GM23338 (cell line): ENCODE measurements around the gene TRPV5. TPM values are rescaled to one million over a fixed set of nuclear protein-coding genes. Genes with fewer than 3 reads are reported as not detected.

Source experiments
- ATAC-seq: fragments of 200-7000 bp; cut with Tn5 transposase; 3 replicates; pipeline ENCODE4 v1.9.1; 2020
- DNase-seq: peaks from one replicate; pipeline ENCODE4 v3.0.0-alpha.2; 2015; ENCODE audit warnings: low spot score
- H2AFZ ChIP-seq: fragments of 200-600 bp; sonication (generic); 2 replicates; pipeline ENCODE4 v1.8.0; 2016; ENCODE audit warnings: antibody characterized with exemption, mild to moderate bottlenecking, moderate library complexity
- H3F3A ChIP-seq: fragments of 200-600 bp; sonication (generic); replicated peaks from 2 replicates; pipeline ENCODE4 v1.8.0; 2017; ENCODE audit warnings: antibody characterized with exemption, mixed run types, low read depth
- H3K27ac ChIP-seq: fragments of 200-600 bp; sonication (generic); 2 replicates; pipeline ENCODE4 v1.6.1; 2016; ENCODE audit warnings: low read depth
- H3K27me3 ChIP-seq: fragments of 200-600 bp; sonication (generic); 2 replicates; pipeline ENCODE4 v1.8.0; 2016; ENCODE audit warnings: mild to moderate bottlenecking, mixed run types, moderate library complexity; ENCODE audit not compliant: insufficient read depth
- H3K36me3 ChIP-seq: fragments of 200-600 bp; sonication (generic); 2 replicates; pipeline ENCODE4 v1.8.0; 2016; ENCODE audit warnings: mild to moderate bottlenecking; ENCODE audit not compliant: insufficient read depth
- H3K4me1 ChIP-seq: fragments of 200-600 bp; sonication (generic); 2 replicates; pipeline ENCODE4 v1.8.0; 2016; ENCODE audit warnings: mild to moderate bottlenecking, moderate library complexity; ENCODE audit not compliant: insufficient read depth
- H3K4me2 ChIP-seq: fragments of 200-600 bp; sonication (generic); 2 replicates; pipeline ENCODE4 v1.7.1; 2017; ENCODE audit warnings: mixed run types
- H3K4me3 ChIP-seq: fragments of 200-600 bp; sonication (generic); 2 replicates; pipeline ENCODE4 v1.6.1; 2016; ENCODE audit warnings: mixed run types
- H3K79me2 ChIP-seq: fragments of 200-600 bp; sonication (generic); replicated peaks from 2 replicates; pipeline ENCODE4 v1.8.0; 2017; ENCODE audit warnings: mild to moderate bottlenecking; ENCODE audit not compliant: insufficient read depth
- H3K9me2 ChIP-seq: fragments of 200-600 bp; sonication (generic); 2 replicates; pipeline ENCODE4 v1.8.0; 2017; ENCODE audit not compliant: insufficient read depth
- H4K20me1 ChIP-seq: fragments of 200-600 bp; sonication (generic); replicated peaks from 2 replicates; pipeline ENCODE4 v1.8.0; 2017; ENCODE audit warnings: mild to moderate bottlenecking; ENCODE audit not compliant: insufficient read depth
- H3K27ac Mint-ChIP-seq: 2 replicates; pipeline ENCODE4 v1.8.0; 2020; ENCODE audit warnings: inconsistent platforms, mild to moderate bottlenecking, moderate library complexity, mixed read lengths
- H3K27me3 Mint-ChIP-seq: 3 replicates; pipeline ENCODE4 v1.8.0; 2022; ENCODE audit warnings: low read depth, mild to moderate bottlenecking, moderate library complexity, mixed read lengths, inconsistent platforms; ENCODE audit not compliant: insufficient read depth, poor library complexity
- H3K36me3 Mint-ChIP-seq: 3 replicates; pipeline ENCODE4 v1.8.0; 2021; ENCODE audit warnings: low read depth, mild to moderate bottlenecking, inconsistent platforms, moderate library complexity, mixed read lengths
- H3K4me1 Mint-ChIP-seq: 3 replicates; pipeline ENCODE4 v1.8.0; 2020; ENCODE audit warnings: mild to moderate bottlenecking, inconsistent platforms, mixed read lengths
- H3K4me3 Mint-ChIP-seq: 3 replicates; pipeline ENCODE4 v1.8.0; 2021; ENCODE audit warnings: moderate library complexity, mild to moderate bottlenecking, inconsistent platforms, mixed read lengths
- H3K9me3 Mint-ChIP-seq: 3 replicates; pipeline ENCODE4 v1.8.0; 2020; ENCODE audit warnings: moderate library complexity, mild to moderate bottlenecking, inconsistent platforms, mixed read lengths
- CREB1 ChIP-seq: fragments of 250-450 bp; sonication (Bioruptor Pico); IDR thresholded peaks from 2 replicates; pipeline ENCODE4 v1.5.0; 2020; ENCODE audit warnings: low read depth, mild to moderate bottlenecking, moderate library complexity
- CTCF ChIP-seq, 2 experiments: fragments of 200-600 bp in 1 of 2; sonication (generic) in 1 of 2; conservative IDR thresholded peaks; 2 replicates each; pipeline versions ENCODE4 v1.5.1 to v1.6.1; 2016 to 2017; ENCODE audit warnings: antibody characterized with exemption in 2 of 2, low read depth in 2 of 2, mild to moderate bottlenecking in 2 of 2, moderate library complexity in 1 of 2
- ETS1 ChIP-seq: IDR thresholded peaks from 2 replicates; pipeline ENCODE4 v1.6.1; 2016; ENCODE audit warnings: antibody characterized with exemption
- EZH2 ChIP-seq: fragments of 200-600 bp; sonication (generic); IDR thresholded peaks from one replicate; pipeline ENCODE4 v1.8.0; 2017; ENCODE audit warnings: antibody characterized with exemption, mild to moderate bottlenecking, low read depth; ENCODE audit not compliant: unreplicated experiment
- EZH2phosphoT487 ChIP-seq: fragments of 200-600 bp; sonication (generic); IDR thresholded peaks from one replicate; pipeline ENCODE4 v1.8.1; 2018; ENCODE audit warnings: antibody characterized with exemption; ENCODE audit not compliant: unreplicated experiment
- JUNB ChIP-seq: IDR thresholded peaks from one replicate; pipeline ENCODE4 v1.6.1; 2016; ENCODE audit warnings: antibody characterized with exemption; ENCODE audit not compliant: unreplicated experiment
- NANOG ChIP-seq: IDR thresholded peaks from 2 replicates; pipeline ENCODE4 v1.6.1; 2016; ENCODE audit warnings: antibody characterized with exemption, borderline replicate concordance
- POLR2AphosphoS5 ChIP-seq: IDR thresholded peaks from 2 replicates; pipeline ENCODE4 v1.6.1; 2016; ENCODE audit warnings: antibody characterized with exemption, low read depth
- REST ChIP-seq: IDR thresholded peaks from one replicate; pipeline ENCODE4 v1.6.1; 2018; ENCODE audit warnings: antibody characterized with exemption; ENCODE audit not compliant: unreplicated experiment
- STAT1 ChIP-seq: IDR thresholded peaks from one replicate; pipeline ENCODE4 v1.6.1; 2016; ENCODE audit warnings: antibody characterized with exemption; ENCODE audit not compliant: unreplicated experiment
- ZNF114 ChIP-seq: fragments of 250-450 bp; sonication (Bioruptor Pico); IDR thresholded peaks from 2 replicates; pipeline ENCODE4 v1.5.0; 2020; ENCODE audit warnings: mild to moderate bottlenecking, moderate library complexity
- ZNF331 ChIP-seq: fragments of 250-450 bp; sonication (Bioruptor Pico); IDR thresholded peaks from 2 replicates; pipeline ENCODE4 v1.5.0; 2020; ENCODE audit warnings: low read depth, mild to moderate bottlenecking, moderate library complexity
- ZNF462 ChIP-seq: fragments of 250-450 bp; sonication (Bioruptor Pico); IDR thresholded peaks from 2 replicates; pipeline ENCODE4 v1.5.0; 2020; ENCODE audit warnings: mild to moderate bottlenecking, moderate library complexity
- polyA plus RNA-seq: library from polyadenylated mRNA; unstranded; fragments of >200 nt; fragmentation: Nextera tagmentation; extraction: Ambion mirVana; gene quantifications from 2 replicates; pipeline ENCODE4 v1.2.1, GENCODE V29; 2016
- total RNA-seq: library from RNA; depleted of rRNA; stranded (reverse); fragments of >200 nt; shearing (Covaris generic); gene quantifications from 2 replicates; pipeline ENCODE4 v1.2.3, GENCODE V29; 2014

TRPV5 gene
- total and polyA plus RNA-seq, 2 experiments from 2014 or later, result not detected

- no peaks in the 10 kb centered on the region for H3F3A ChIP-seq
- DNase-seq, result no peak
- no peaks in the 10 kb centered on the region; the same call in 2 of the 3 replicates for H3K9me3 Mint-ChIP-seq
- no peak for ATAC-seq
- H3K27ac ChIP-seq, result no peak overlapping the region
- H3K4me1 Mint-ChIP-seq, result peaks cover 2% of the 10 kb centered on the region; the same call in 1 of the 3 replicates
- H3K4me3 ChIP-seq, result no peak overlapping the region
- no peak overlapping the region for H3K27ac Mint-ChIP-seq
- TF ChIP-seq EZH2phosphoT487 (no peak), CREB1 (no peak), ZNF462 (CRISPR knock-in tag) (no peak), ZNF331 (CRISPR knock-in tag) (no peak), ETS1 (no peak), NANOG (no peak), CTCF (conservative IDR thresholded peaks at IDR 0.05; ENCODE audit: low read depth in 2 of 2) (no peak), JUNB (no peak), EZH2 (no peak), POLR2AphosphoS5 (no peak), ZNF114 (CRISPR knock-in tag) (no peak), REST (no peak), STAT1 (no peak)
- no peaks in the 10 kb centered on the region for H3K27me3 ChIP-seq
- H3K36me3 Mint-ChIP-seq, result no peaks in the 10 kb centered on the region
- no peaks in the 10 kb centered on the region for H3K79me2 ChIP-seq
- H3K4me2 ChIP-seq, result no peak overlapping the region
- no peaks in the 10 kb centered on the region for H3K36me3 ChIP-seq
- no peak overlapping the region for H2AFZ ChIP-seq
- H4K20me1 ChIP-seq, result no peaks in the 10 kb centered on the region
- no peak overlapping the region for H3K4me3 Mint-ChIP-seq
- H3K9me2 ChIP-seq, result peaks cover 6% of the 10 kb centered on the region
- H3K4me1 ChIP-seq, result no peaks in the 10 kb centered on the region
- H3K27me3 Mint-ChIP-seq, result peaks cover 5% of the 10 kb centered on the region
These were observed 17.0 kb downstream of the TRPV5 start for GRCh38 chr7:142916508-142916907.
